GM12873 (cell line): ENCODE measurements around the gene PPM1H.

Experiments
- CTCF ChIP-seq: IDR thresholded peaks from 2 replicates; pipeline ENCODE4 v1.5.1; 2012; ENCODE audit warnings: low read depth, mild to moderate bottlenecking, moderate library complexity, low read length, control low read depth; ENCODE audit not compliant: insufficient read depth; ENCODE audit errors: missing control alignments

Gene PPM1H

GRCh38 chr12:62774794-62775193 lies 160.2 kb downstream of the PPM1H start:
- TF ChIP-seq CTCF = no peak

GRCh38 chr12:62772416-62772955 lies 162.5 kb downstream of the PPM1H start:
- no peak for TF ChIP-seq CTCF

GRCh38 chr12:62771828-62772227 lies 163.1 kb downstream of the PPM1H start:
- TF ChIP-seq CTCF = no peak

- TF ChIP-seq CTCF = no peak
These were observed 164.6 kb downstream of the PPM1H start for GRCh38 chr12:62770381-62770780.

GRCh38 chr12:62769076-62769619 lies 165.8 kb downstream of the PPM1H start:
- TF ChIP-seq CTCF = no peak

- TF ChIP-seq CTCF = no peak
These were observed 167.0 kb downstream of the PPM1H start for GRCh38 chr12:62767946-62768345.

GRCh38 chr12:62767496-62767895 lies 167.5 kb downstream of the PPM1H start:
- TF ChIP-seq CTCF = no peak

GRCh38 chr12:62766496-62766895 lies 168.5 kb downstream of the PPM1H start:
- no peak for TF ChIP-seq CTCF
